Activated naive CD8-positive, alpha-beta T cell treated with anti-CD3 and anti-CD28 coated beads, Interleukin-2, amount 50 U/mL, for 24 hours (primary cell): ENCODE measurements around the gene FRAS1.
"Not testable (repeated sequence)": the region's sequence is repeated elsewhere in the genome, so short reads cannot be mapped to it uniquely, and the experiment has no call there.

Experiments
- ATAC-seq: fragments of 150-1000 bp; cut with Tn5 transposase; one replicate; pipeline ENCODE4 v1.10.0; 2021
- DNase-seq: peaks from one replicate; pipeline ENCODE4 v3.0.0; 2021
- H3K27ac Mint-ChIP-seq: one replicate; pipeline ENCODE4 v1.8.0; 2021; ENCODE audit warnings: mild to moderate bottlenecking, mixed read lengths
- H3K27me3 Mint-ChIP-seq: one replicate; pipeline ENCODE4 v1.8.0; 2021; ENCODE audit warnings: mixed read lengths
- H3K36me3 Mint-ChIP-seq: one replicate; pipeline ENCODE4 v1.8.0; 2021; ENCODE audit warnings: low read depth, mixed read lengths
- H3K4me1 Mint-ChIP-seq: one replicate; pipeline ENCODE4 v1.8.0; 2021; ENCODE audit warnings: mixed read lengths
- H3K4me3 Mint-ChIP-seq: one replicate; pipeline ENCODE4 v1.8.0; 2021; ENCODE audit warnings: mild to moderate bottlenecking, moderate library complexity, mixed read lengths
- H3K9me3 Mint-ChIP-seq: one replicate; pipeline ENCODE4 v1.8.0; 2021; ENCODE audit warnings: mixed read lengths

FRAS1 gene

DNA sequence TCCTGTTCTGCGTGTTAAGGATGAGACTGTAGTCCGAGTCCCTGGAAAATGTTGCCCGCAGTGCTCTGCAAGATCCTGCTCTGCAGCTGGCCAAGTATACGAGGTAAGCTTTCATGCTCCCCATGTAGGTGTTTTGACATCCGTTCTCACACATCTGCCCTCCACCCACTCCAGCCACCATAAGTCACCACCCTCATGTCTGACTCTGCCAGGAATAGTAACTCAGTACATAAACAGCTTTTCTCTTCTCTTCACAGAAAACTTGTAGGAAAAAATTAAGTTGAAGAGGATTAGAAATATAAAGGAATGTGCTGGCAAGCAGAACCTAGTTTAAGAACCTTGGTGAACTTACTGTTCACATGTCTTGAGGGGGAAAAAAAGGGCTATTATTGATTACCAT lies 207.9 kb downstream of the FRAS1 start:
- Mint-ChIP-seq H3K27ac (no peak overlapping the region), H3K4me3 (no peak overlapping the region), H3K9me3 (no peaks in the 10 kb centered on the region), H3K4me1 (no peaks in the 10 kb centered on the region), H3K36me3 (no peaks in the 10 kb centered on the region), H3K27me3 (peaks cover 6% of the 10 kb centered on the region)
- ATAC-seq (no peak), DNase-seq (no peak)

DNA sequence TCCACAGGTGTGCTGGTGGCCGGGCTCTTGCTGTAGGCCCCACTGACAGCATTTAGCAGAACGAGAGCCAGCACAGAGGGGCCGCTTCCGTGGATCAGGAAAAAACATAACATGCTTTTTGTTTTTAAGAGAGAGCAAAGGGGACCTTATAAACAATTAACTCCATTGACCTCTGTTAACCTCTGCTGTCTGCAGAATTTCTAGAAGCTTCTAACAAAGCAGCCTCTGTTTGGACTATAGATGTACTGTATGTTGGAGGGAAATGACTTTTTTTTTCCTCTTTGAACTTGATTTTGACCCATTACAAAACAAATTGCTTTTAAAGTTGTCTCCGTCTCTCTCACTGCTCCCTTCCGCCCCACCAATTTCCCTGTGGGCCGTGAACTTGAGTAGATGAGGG lies 210.7 kb downstream of the FRAS1 start:
- DNase-seq (no peak), ATAC-seq (no peak)
- peaks cover 2% of the 10 kb centered on the region for H3K27me3 Mint-ChIP-seq
- H3K27ac Mint-ChIP-seq, result no peak overlapping the region
- no peaks in the 10 kb centered on the region for H3K4me1 Mint-ChIP-seq
- H3K4me3 Mint-ChIP-seq, result no peak overlapping the region
- H3K9me3 Mint-ChIP-seq, result no peaks in the 10 kb centered on the region
- H3K36me3 Mint-ChIP-seq, result no peaks in the 10 kb centered on the region

DNA sequence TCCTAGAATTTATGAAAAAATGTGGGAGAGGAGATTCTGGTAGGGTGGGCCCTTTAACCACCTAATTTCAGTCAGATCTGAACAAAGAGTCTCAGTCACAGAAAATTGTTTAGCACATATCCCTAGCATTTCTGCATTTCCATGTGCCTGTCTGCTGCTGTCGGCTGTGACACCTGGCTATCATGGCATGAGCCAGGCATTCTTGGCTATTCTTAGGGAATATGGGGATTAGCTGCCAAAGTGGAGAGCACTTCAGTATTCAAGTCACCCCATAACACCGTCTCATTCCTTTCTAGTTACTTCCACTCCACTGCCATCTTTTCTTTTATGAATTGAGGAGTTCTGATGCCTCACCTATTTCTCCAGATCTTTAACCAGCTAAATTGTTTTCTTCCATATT lies 211.5 kb downstream of the FRAS1 start:
- H3K27ac Mint-ChIP-seq, result no peak overlapping the region
- no peaks in the 10 kb centered on the region for H3K9me3 Mint-ChIP-seq
- H3K4me3 Mint-ChIP-seq, result no peak overlapping the region
- no peaks in the 10 kb centered on the region for H3K36me3 Mint-ChIP-seq
- DNase-seq (no peak), ATAC-seq (no peak)
- no peaks in the 10 kb centered on the region for H3K27me3 Mint-ChIP-seq
- H3K4me1 Mint-ChIP-seq, result no peaks in the 10 kb centered on the region

DNA sequence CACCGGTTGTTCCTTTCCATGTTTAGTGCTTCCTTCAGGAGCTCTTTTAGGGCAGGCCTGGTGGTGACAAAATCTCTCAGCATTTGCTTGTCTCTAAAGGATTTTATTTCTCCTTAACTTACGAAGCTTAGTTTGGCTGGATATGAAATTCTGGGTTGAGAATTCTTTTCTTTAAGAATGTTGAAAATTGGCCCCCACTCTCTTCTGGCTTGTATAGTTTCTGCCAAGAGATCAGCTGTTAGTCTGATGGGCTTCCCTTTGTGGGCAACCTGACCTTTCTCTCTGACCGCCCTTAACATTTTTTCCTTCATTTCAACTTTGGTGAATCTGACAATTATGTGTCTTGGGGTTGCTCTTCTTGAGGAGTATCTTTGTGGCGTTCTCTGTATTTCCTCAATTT lies 218.3 kb downstream of the FRAS1 start:
- DNase-seq, ATAC-seq, H3K4me1 Mint-ChIP-seq, H3K4me3 Mint-ChIP-seq, H3K36me3 Mint-ChIP-seq, H3K27ac Mint-ChIP-seq, H3K9me3 Mint-ChIP-seq: not testable (repeated sequence)
- H3K27me3 Mint-ChIP-seq, result peaks cover 15% of the 10 kb centered on the region

- ATAC-seq (no peak), DNase-seq (no peak)
- peaks cover 6% of the 10 kb centered on the region for H3K27me3 Mint-ChIP-seq
- no peaks in the 10 kb centered on the region for H3K9me3 Mint-ChIP-seq
- H3K4me1 Mint-ChIP-seq, result no peaks in the 10 kb centered on the region
- no peaks in the 10 kb centered on the region for H3K36me3 Mint-ChIP-seq
- H3K27ac Mint-ChIP-seq, result no peak overlapping the region
- H3K4me3 Mint-ChIP-seq, result no peak overlapping the region
Observed at GRCh38 chr4:78286281-78286680, 229.2 kb downstream of the FRAS1 start.

- H3K9me3 Mint-ChIP-seq, result no peaks in the 10 kb centered on the region
- no peaks in the 10 kb centered on the region for H3K27me3 Mint-ChIP-seq
- H3K4me1 Mint-ChIP-seq, result no peaks in the 10 kb centered on the region
- no peak overlapping the region for H3K27ac Mint-ChIP-seq
- DNase-seq, result no peak
- H3K4me3 Mint-ChIP-seq, result no peak overlapping the region
- no peaks in the 10 kb centered on the region for H3K36me3 Mint-ChIP-seq
- ATAC-seq, result no peak
Observed at GRCh38 chr4:78288327-78288726, 231.2 kb downstream of the FRAS1 start.

GRCh38 chr4:78291277-78291676 lies 234.2 kb downstream of the FRAS1 start:
- ATAC-seq (no peak), DNase-seq (no peak)
- H3K27ac Mint-ChIP-seq, result no peak overlapping the region
- no peak overlapping the region for H3K4me3 Mint-ChIP-seq
- H3K4me1 Mint-ChIP-seq, result no peaks in the 10 kb centered on the region
- peaks cover 4% of the 10 kb centered on the region for H3K27me3 Mint-ChIP-seq
- no peaks in the 10 kb centered on the region for H3K36me3 Mint-ChIP-seq
- no peaks in the 10 kb centered on the region for H3K9me3 Mint-ChIP-seq

- Mint-ChIP-seq H3K36me3 (no peaks in the 10 kb centered on the region), H3K27ac (no peak overlapping the region), H3K9me3 (no peaks in the 10 kb centered on the region), H3K27me3 (peaks cover 6% of the 10 kb centered on the region), H3K4me3 (no peak overlapping the region), H3K4me1 (peaks cover 6% of the 10 kb centered on the region)
- ATAC-seq, result no peak
- DNase-seq, result no peak
Observed at GRCh38 chr4:78292341-78292740, 235.2 kb downstream of the FRAS1 start.

DNA sequence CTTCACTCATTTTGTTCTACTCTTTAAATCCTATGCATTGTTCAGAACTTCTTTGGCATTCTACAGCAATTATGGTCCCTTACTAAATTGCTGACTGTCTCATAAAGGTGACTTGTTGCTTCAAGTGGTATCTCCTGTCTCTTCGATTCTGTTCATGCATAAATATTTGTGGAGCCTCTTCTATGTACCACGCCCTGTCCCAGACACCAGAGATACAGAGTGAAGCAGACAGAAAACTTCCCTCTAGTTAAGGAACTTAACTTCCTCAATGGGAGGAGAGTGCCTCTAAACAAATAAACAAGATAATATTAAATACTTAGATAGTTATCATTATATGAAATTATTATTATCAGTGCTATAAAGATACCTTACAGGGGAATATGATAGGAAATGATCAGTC lies 235.7 kb downstream of the FRAS1 start:
- Mint-ChIP-seq H3K4me1 (peaks cover 6% of the 10 kb centered on the region), H3K27ac (no peak overlapping the region), H3K9me3 (no peaks in the 10 kb centered on the region), H3K4me3 (no peak overlapping the region), H3K27me3 (peaks cover 6% of the 10 kb centered on the region), H3K36me3 (no peaks in the 10 kb centered on the region)
- DNase-seq, result no peak
- ATAC-seq, result no peak

- Mint-ChIP-seq H3K9me3 (no peaks in the 10 kb centered on the region), H3K27ac (no peak overlapping the region)
- no peak for ATAC-seq
Observed at GRCh38 chr4:78293348-78293747, 236.2 kb downstream of the FRAS1 start.

DNA sequence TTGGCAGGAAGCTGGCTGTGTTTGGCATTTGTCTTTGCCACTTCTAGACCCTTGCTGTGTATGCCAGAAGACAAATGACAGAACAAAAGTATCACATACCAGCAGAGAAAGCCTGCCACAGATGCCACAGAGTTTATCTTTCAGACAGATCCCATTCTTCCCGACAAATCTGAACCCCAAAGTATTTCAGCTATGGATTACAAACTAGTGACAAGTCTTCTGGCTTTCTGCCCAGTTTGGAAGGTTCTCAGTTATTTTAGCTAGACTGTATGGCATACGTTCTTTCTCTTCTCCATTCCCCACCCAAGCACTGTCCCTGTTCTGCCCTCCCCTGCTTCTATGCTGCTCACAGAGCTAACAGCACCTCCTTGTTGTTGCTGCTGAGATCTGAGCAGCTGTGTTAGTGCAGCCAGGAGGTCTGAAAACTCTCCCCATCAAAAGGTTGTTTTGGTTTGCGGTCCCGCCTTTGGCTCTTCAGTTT lies 236.7 kb downstream of the FRAS1 start:
- Mint-ChIP-seq H3K36me3 (no peaks in the 10 kb centered on the region), H3K27ac (no peak overlapping the region), H3K4me1 (peaks cover 6% of the 10 kb centered on the region), H3K4me3 (no peak overlapping the region), H3K9me3 (no peaks in the 10 kb centered on the region), H3K27me3 (peaks cover 6% of the 10 kb centered on the region)
- DNase-seq, result no peak
- no peak for ATAC-seq

More at GRCh38 chr4:78293348-78293747, 236.2 kb downstream of the FRAS1 start:
- Mint-ChIP-seq H3K4me3 (no peak overlapping the region), H3K4me1 (peaks cover 6% of the 10 kb centered on the region), H3K36me3 (no peaks in the 10 kb centered on the region), H3K27me3 (peaks cover 6% of the 10 kb centered on the region)
- no peak for DNase-seq

- Mint-ChIP-seq H3K27me3 (peaks cover 11% of the 10 kb centered on the region), H3K4me1 (peaks cover 6% of the 10 kb centered on the region), H3K4me3 (no peak overlapping the region), H3K36me3 (no peaks in the 10 kb centered on the region), H3K27ac (no peak overlapping the region), H3K9me3 (no peaks in the 10 kb centered on the region)
- no peak for ATAC-seq
- no peak for DNase-seq
Observed at GRCh38 chr4:78296261-78296660, 239.1 kb downstream of the FRAS1 start.

- DNase-seq (no peak), ATAC-seq (no peak)
- no peaks in the 10 kb centered on the region for H3K9me3 Mint-ChIP-seq
- no peak overlapping the region for H3K27ac Mint-ChIP-seq
- peaks cover 11% of the 10 kb centered on the region for H3K27me3 Mint-ChIP-seq
- no peaks in the 10 kb centered on the region for H3K36me3 Mint-ChIP-seq
- H3K4me3 Mint-ChIP-seq, result no peak overlapping the region
- peaks cover 6% of the 10 kb centered on the region for H3K4me1 Mint-ChIP-seq
Observed at GRCh38 chr4:78297116-78297800, 240.1 kb downstream of the FRAS1 start.

DNA sequence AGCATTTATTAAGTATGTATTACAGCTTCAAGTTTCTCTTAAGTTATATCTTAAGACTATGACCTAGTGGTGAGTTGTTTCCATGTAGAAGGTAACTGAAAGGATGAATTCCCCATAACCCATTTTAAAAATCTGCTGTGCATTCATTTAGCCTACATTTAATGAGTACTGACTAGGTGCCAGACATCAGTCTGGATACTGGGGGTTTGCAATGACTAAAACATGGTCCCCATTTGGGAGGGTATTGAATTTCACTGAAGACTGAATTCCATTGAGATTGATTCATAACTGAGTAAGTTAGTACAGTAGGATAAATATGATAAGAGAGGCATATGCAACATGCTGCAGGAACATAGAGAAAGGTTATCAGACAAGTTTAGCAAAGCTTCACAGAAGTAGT lies 241.5 kb downstream of the FRAS1 start:
- peaks cover 11% of the 10 kb centered on the region for H3K27me3 Mint-ChIP-seq
- H3K27ac Mint-ChIP-seq, result no peak overlapping the region
- H3K36me3 Mint-ChIP-seq, result no peaks in the 10 kb centered on the region
- ATAC-seq (no peak), DNase-seq (no peak)
- H3K4me1 Mint-ChIP-seq, result peaks cover 6% of the 10 kb centered on the region
- H3K4me3 Mint-ChIP-seq, result no peak overlapping the region
- no peaks in the 10 kb centered on the region for H3K9me3 Mint-ChIP-seq

DNA sequence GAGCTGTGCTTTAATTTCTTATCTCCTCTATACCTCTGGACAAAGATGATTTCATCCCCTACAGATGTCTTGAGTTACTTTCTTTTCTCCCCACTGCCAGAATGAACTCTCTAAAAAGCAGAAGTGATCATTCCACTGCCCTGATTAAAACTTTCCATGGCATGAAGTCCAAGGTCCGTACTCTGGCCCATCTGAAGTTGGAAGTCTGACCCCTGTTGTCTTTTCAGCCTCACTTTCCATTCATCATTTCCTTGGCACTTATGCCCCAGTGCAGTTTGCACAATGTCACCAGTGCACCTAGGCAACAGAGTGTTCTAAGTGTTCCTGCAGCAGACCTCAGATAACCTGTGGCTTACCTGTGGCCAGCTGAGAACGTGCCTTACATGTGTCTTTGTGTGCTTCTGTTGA lies 242.4 kb downstream of the FRAS1 start:
- Mint-ChIP-seq H3K36me3 (no peaks in the 10 kb centered on the region), H3K27ac (no peak overlapping the region), H3K4me3 (no peak overlapping the region), H3K9me3 (no peaks in the 10 kb centered on the region), H3K27me3 (peaks cover 11% of the 10 kb centered on the region), H3K4me1 (peaks cover 6% of the 10 kb centered on the region)
- no peak for DNase-seq
- ATAC-seq, result no peak

DNA sequence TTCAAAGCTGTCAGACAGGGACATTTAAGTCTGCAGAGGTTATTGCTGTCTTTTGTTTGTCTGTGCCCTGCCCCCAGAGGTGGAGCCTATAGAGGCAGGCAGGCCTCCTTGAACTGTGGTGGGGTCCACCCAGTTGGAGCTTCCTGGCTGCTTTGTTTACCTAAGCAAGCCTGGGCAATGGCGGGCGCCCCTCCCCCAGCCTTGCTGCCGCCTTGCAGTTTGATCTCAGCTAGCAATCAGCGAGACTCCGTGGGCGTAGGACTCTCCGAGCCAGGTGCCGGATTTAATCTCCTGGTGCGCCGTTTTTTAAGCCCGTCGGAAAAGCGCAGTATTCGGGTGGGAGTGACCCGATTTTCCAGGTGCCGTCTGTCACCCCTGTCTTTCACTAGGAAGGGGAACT lies 250.1 kb downstream of the FRAS1 start:
- H3K4me3 Mint-ChIP-seq, ATAC-seq, H3K9me3 Mint-ChIP-seq, DNase-seq, H3K4me1 Mint-ChIP-seq, H3K36me3 Mint-ChIP-seq, H3K27ac Mint-ChIP-seq: not testable (repeated sequence)
- peaks cover 11% of the 10 kb centered on the region for H3K27me3 Mint-ChIP-seq
